Activated T-helper 1 cell treated with anti-CD3 and anti-CD28 coated beads, Interleukin-12 subunit alpha, Interleukin-12 subunit beta, Interleukin-2, Interleukin-4 antibody, amounts not matched to agents 30 ng/mL and 10 ng/mL and 1 ng/mL, durations not matched to agents 14 hours and 24 hours and 36 hours (primary cell): ENCODE data around the gene SELP. TPM values are rescaled to one million over a fixed set of nuclear protein-coding genes. Genes with fewer than 3 reads are reported as not detected.
A peak's percentile ranks its signal among the peaks of the same experiment; 100 is the strongest.

Source experiments
- DNase-seq: peaks from one replicate; pipeline ENCODE4 v3.0.0; 2021; ENCODE audit warnings: low spot score
- H3K27ac Mint-ChIP-seq: one replicate; pipeline ENCODE4 v1.8.0; 2021; ENCODE audit warnings: mild to moderate bottlenecking, mixed read lengths
- H3K27me3 Mint-ChIP-seq: one replicate; pipeline ENCODE4 v1.8.0; 2022; ENCODE audit warnings: mild to moderate bottlenecking, moderate library complexity, mixed read lengths; ENCODE audit not compliant: insufficient read depth
- H3K36me3 Mint-ChIP-seq: one replicate; pipeline ENCODE4 v1.8.0; 2021; ENCODE audit warnings: low read depth, mixed read lengths
- H3K4me1 Mint-ChIP-seq: one replicate; pipeline ENCODE4 v1.8.0; 2021; ENCODE audit warnings: low read depth, mixed read lengths
- H3K4me3 Mint-ChIP-seq: one replicate; pipeline ENCODE4 v1.8.0; 2021; ENCODE audit warnings: mild to moderate bottlenecking, moderate library complexity, mixed read lengths
- H3K9me3 Mint-ChIP-seq: one replicate; pipeline ENCODE4 v1.8.0; 2021; ENCODE audit warnings: mixed read lengths
- intact Hi-C: fragments of 100-400 bp; cut with micrococcal nuclease; formaldehyde crosslinking; loops from one replicate; pipeline ENCODE4 v1.15.1; 2024
- total RNA-seq: library from RNA; stranded (reverse); gene quantifications from 2 replicates; pipeline ENCODE4 v1.2.3, GENCODE V29; 2022

Gene SELP
- total RNA-seq, 1 donor from 2014 or later, result 0.13 TPM

DNA sequence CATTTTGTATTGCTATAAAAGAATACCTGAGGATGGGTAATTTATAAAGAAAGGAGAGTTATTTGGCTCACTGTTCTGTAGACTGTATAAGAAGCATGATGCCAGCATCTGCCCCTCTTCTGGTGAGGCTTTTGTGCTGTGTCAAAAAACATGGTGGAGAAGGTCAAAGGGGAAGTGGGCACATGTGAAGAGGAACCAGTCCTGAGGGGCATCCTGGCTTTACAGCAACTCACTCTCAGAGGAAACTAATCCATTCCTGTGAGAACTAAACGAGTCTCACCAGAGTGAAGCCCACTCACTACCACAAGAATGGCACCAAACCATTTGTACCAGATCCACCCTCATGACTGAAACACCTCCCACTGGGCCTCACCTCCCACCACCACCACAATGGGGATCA is 18.8 kb upstream of the SELP start:
- Mint-ChIP-seq H3K27me3 (no peaks in the 10 kb centered on the region), H3K36me3 (peaks cover 3% of the 10 kb centered on the region), H3K27ac (no peak overlapping the region), H3K4me1 (peaks cover 24% of the 10 kb centered on the region), H3K9me3 (peaks cover 20% of the 10 kb centered on the region), H3K4me3 (no peak overlapping the region)
- DNase-seq, result no peak
- intact Hi-C loops, result loop anchor here (5.0 kb wide), 1 partner anchor 41 kb away; no protein-coding TSS in a partner anchor

DNA sequence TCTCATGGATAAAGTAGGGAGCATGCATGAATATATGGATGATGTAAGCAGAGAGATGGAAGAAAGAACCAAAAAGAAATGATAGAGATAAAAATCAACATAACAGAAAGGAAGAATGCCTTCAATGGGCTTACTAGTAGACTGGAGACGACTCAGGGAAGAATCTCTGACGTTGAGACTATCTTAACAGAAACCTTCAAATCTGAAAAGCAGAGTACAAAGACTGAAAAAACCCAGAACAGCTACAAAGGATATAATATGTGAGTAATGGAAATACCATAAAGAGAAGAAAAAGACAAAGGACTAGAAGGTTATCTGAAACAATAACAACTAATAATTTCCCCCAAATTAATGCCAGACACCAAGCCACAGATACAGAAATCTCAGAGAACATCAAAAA is 18.3 kb upstream of the SELP start:
- Mint-ChIP-seq H3K4me3 (no peak overlapping the region), H3K27ac (peak overlapping the region; percentile 18), H3K4me1 (peaks cover 24% of the 10 kb centered on the region), H3K9me3 (peaks cover 20% of the 10 kb centered on the region), H3K27me3 (no peaks in the 10 kb centered on the region), H3K36me3 (peaks cover 3% of the 10 kb centered on the region)
- DNase-seq, result no peak
- intact Hi-C loops, result loop anchor here (5.0 kb wide), 1 partner anchor 41 kb away; no protein-coding TSS in a partner anchor

DNA sequence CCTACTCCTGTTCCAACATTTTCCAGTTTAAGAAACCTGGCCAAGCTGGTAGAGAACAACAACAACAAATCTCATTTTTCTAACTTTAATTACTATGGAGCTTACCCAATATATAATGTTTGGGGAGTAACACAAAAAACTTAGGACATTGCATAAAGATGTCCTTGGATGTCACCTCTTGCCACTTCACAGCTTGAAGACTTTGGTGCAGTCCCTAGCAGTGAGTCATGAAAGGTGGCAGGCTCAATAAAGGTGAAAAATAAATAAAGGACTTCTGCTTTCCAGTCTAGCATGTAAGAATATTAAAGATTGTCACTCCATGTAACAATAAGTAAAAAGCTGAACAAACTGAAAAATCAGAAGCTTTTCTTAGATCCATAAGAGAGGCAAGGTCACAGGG is 17.6 kb upstream of the SELP start:
- Mint-ChIP-seq H3K4me1 (peaks cover 24% of the 10 kb centered on the region), H3K27me3 (no peaks in the 10 kb centered on the region), H3K27ac (no peak overlapping the region), H3K9me3 (peaks cover 20% of the 10 kb centered on the region), H3K36me3 (peaks cover 3% of the 10 kb centered on the region), H3K4me3 (no peak overlapping the region)
- no peak for DNase-seq
- intact Hi-C loops, result loop anchor here (5.0 kb wide), 1 partner anchor 40 kb away; no protein-coding TSS in a partner anchor

DNA sequence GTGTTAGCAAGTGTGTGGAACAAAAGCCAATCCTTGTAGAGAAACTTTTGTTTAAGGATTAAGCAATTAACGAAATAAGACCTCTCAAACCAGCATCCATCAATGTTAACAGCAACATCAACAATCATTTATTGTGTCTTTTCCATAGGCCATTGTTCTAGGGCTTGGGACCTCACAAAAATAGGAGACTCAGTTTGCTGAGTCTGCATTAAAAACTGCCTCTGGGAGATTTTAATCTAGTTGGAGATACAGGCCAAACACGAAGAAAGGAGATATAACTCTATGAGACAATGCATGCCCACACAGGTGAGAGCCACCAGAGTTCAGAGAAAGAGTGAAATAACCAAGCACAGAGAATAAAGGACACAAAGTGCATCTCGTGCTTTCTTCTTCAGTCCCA is 14.4 kb upstream of the SELP start:
- Mint-ChIP-seq H3K27ac (no peak overlapping the region), H3K27me3 (no peaks in the 10 kb centered on the region), H3K4me1 (peaks cover 16% of the 10 kb centered on the region), H3K4me3 (no peak overlapping the region), H3K36me3 (peaks cover 7% of the 10 kb centered on the region), H3K9me3 (peaks cover 18% of the 10 kb centered on the region)
- DNase-seq, result no peak
- intact Hi-C loops, result no loop called here

DNA sequence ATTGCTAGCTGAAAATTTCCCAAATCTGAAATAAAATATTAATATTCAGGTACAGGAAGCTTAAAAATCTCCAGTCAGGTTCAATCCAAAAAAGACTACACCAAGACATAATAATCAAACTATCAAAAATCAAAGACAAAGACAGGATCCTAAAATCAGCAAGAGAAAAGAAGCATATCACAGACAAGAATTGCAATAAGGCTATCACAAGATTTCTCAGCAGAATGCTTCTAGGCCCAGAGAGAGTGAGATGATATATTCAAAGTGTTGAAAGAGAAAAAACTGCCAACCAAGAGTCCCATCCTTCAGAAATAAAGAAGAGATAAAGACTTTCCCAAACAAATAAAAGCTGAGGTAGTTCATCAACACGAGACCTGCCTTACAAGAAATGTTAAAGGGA is 5.0 kb upstream of the SELP start:
- no peaks in the 10 kb centered on the region for H3K27me3 Mint-ChIP-seq
- H3K9me3 Mint-ChIP-seq, result peaks cover 56% of the 10 kb centered on the region
- no peak for DNase-seq
- H3K27ac Mint-ChIP-seq, result peak overlapping the region; percentile 47
- peaks cover 17% of the 10 kb centered on the region for H3K36me3 Mint-ChIP-seq
- no peak overlapping the region for H3K4me3 Mint-ChIP-seq
- intact Hi-C loops, result no loop called here
- peaks cover 4% of the 10 kb centered on the region for H3K4me1 Mint-ChIP-seq

DNA sequence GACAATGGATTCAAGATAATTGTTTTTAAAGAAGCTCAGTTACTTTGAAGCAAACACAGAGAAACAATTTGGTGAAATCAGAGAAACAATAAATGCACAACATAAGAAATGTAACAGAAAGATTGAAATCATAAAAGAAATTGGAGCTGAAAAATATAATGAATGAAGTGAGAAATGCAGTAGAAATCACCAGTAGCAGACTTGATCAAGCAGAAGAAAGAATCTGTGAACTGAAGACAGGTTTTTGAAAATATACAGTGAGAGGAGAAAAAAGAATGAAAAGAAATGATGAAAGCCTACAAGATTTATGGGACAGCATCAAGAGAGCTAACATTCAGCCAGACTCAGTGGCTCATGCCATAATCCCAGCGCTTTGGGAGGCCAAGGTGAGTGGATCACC is 4.2 kb upstream of the SELP start:
- no peak overlapping the region for H3K4me3 Mint-ChIP-seq
- H3K36me3 Mint-ChIP-seq, result peaks cover 14% of the 10 kb centered on the region
- intact Hi-C loops, result no loop called here
- H3K27me3 Mint-ChIP-seq, result no peaks in the 10 kb centered on the region
- no peak for DNase-seq
- H3K27ac Mint-ChIP-seq, result no peak overlapping the region
- H3K9me3 Mint-ChIP-seq, result peaks cover 50% of the 10 kb centered on the region
- H3K4me1 Mint-ChIP-seq, result peaks cover 6% of the 10 kb centered on the region

DNA sequence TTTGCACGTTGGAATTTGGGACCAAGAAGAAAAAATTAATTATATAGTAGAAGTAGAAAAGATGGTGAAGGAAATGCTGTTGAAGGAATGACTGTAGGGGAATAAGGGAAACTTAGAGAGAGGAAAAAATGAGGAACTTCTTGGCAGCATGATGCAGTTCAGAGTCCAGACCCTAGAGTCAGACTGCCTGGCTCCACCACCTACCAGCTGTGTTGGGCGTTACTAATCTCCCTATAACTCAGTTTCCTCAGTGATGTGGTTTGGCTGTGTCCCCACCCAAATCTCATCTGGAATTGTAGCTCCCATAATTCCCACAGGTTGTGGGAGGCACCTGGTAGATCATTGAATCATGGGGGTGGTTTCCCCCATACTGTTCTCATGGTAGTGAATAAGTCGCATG is 1.3 kb upstream of the SELP start:
- H3K9me3 Mint-ChIP-seq, result peaks cover 39% of the 10 kb centered on the region
- DNase-seq, result no peak
- no peak overlapping the region for H3K4me3 Mint-ChIP-seq
- H3K36me3 Mint-ChIP-seq, result peaks cover 14% of the 10 kb centered on the region
- H3K27ac Mint-ChIP-seq, result no peak overlapping the region
- no peaks in the 10 kb centered on the region for H3K27me3 Mint-ChIP-seq
- intact Hi-C loops, result no loop called here
- H3K4me1 Mint-ChIP-seq, result peaks cover 13% of the 10 kb centered on the region

DNA sequence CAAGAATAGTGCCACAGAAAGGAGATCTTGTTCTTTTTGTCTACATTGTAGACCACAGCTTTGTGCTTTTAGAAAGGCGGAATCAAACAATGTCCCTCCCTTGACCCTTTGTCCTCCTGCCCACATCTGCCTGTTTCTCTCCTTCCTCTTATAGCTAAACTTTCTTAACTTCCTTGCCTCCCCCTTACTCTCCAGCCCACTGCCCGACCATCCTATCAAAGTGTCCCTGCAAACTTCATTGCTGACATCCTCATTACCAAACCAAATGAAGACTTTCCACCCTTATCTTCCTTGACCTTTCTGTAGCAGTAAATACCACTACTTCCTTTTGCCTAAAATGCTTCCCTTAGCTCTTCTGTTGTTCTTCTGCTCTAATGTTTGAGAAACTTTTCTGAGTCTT is 5.0 kb downstream of the SELP start:
- Mint-ChIP-seq H3K9me3 (peaks cover 4% of the 10 kb centered on the region), H3K4me3 (no peak overlapping the region), H3K4me1 (peaks cover 40% of the 10 kb centered on the region), H3K27ac (no peak overlapping the region), H3K36me3 (peaks cover 5% of the 10 kb centered on the region), H3K27me3 (no peaks in the 10 kb centered on the region)
- no peak for DNase-seq
- intact Hi-C loops, result no loop called here

DNA sequence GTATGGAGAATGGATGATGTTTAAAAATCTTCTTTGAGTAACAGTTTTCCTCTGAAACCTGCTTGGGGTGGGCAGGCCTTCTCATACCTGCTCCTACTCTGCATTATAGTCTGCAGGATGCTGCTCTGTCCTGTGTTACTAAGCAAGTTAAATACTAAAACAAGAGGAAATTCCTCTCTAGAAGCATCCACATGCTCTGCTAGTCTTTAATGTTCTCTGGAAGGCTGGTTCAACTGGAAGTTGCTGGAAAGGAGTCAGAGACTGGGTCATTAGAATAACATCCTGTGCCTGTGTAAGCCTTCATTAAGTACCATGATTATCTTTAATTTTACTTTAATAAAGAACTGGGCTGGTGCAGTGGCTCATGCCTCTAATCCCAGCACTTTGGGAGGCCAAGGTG is 5.8 kb downstream of the SELP start:
- H3K27ac Mint-ChIP-seq, result no peak overlapping the region
- H3K4me3 Mint-ChIP-seq, result no peak overlapping the region
- intact Hi-C loops, result no loop called here
- no peak for DNase-seq
- H3K27me3 Mint-ChIP-seq, result no peaks in the 10 kb centered on the region
- peaks cover 4% of the 10 kb centered on the region for H3K9me3 Mint-ChIP-seq
- peaks cover 37% of the 10 kb centered on the region for H3K4me1 Mint-ChIP-seq
- peaks cover 4% of the 10 kb centered on the region for H3K36me3 Mint-ChIP-seq

DNA sequence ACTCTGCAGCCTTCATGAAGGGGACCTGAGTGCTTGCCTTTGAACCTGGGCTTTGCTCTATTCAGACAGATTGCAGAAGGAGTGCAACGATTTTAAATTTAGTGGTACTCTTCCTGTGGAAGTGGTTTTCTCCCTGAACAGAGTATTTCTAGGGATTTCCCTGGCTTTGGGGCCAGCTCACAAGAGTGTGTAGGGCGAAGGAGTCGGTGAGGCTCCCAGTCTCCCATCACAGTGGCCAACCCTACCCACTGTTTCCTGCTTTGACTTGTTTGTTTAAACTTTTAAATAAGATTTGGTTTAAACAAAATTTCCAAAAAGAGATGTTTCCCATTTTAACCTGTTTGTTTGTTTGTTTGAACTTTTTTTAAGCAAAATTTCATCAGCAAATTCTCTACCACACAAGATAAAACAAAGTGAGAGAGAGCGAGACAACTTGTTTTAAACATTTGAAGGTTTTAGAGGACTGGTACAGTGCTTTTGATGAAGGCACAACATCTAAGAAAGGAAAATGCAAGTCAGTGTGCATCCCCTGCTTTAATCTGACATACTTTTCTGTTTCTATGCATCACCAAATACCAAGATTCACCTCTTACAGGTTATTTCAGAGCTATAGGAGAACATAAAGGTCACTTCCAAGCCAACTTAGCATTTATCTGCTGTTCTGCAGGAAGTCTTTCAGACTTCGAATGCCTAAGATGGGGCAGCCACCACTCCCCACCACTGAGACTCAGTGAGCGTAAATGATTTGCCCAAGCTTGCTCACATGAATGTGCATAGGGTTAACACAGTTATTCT is 6.6 kb downstream of the SELP start:
- H3K4me1 Mint-ChIP-seq, result peaks cover 34% of the 10 kb centered on the region
- intact Hi-C loops, result no loop called here
- no peaks in the 10 kb centered on the region for H3K27me3 Mint-ChIP-seq
- peak overlapping the region; percentile 42 for H3K27ac Mint-ChIP-seq
- H3K4me3 Mint-ChIP-seq, result no peak overlapping the region
- DNase-seq, result no peak
- H3K9me3 Mint-ChIP-seq, result peaks cover 4% of the 10 kb centered on the region
- peaks cover 4% of the 10 kb centered on the region for H3K36me3 Mint-ChIP-seq

DNA sequence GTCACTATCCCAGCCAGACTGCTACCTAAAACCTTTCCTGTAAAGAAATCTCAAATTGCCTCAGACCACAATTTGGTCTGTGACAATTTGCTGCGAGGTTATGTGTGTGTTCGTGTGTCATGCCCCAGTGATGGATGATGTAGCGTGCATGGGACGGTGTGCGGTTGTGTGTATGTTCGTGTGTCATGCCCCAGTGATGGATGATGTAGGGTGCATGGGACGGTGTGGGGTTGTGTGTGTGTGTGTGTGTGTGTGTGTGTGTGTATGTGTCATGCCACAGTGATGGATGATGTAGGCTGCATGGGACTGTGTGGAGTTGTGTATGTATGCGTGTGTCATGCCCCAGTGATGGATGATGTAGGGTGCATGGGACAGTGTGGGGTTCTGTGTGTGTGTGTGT is 9.4 kb downstream of the SELP start:
- intact Hi-C loops, result no loop called here
- H3K36me3 Mint-ChIP-seq, result no peaks in the 10 kb centered on the region

DNA sequence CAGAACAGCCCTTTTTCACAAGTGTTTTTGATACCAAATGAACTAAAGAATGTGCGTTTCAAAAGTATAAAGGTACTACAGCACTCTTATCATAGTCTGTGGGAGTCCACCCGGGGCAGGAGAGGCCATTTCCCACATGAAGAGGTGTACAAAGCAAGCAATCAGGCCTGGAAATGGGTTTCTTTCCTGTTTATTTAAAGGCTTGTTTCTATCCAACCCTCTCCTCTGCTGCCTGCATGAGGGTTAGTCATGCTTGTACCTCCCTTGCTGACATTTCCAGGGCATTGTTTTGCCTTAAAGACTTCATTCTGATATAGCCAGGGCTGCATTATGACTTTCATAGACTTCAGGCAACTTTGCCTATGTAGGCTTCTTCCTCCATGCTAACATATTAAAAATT is 11.6 kb downstream of the SELP start:
- Mint-ChIP-seq H3K36me3 (peaks cover 1% of the 10 kb centered on the region), H3K4me1 (peaks cover 19% of the 10 kb centered on the region), H3K27me3 (no peaks in the 10 kb centered on the region), H3K4me3 (no peak overlapping the region), H3K27ac (no peak overlapping the region), H3K9me3 (no peaks in the 10 kb centered on the region)
- DNase-seq, result no peak
- intact Hi-C loops, result no loop called here

More for the DNA sequence above, 9.4 kb downstream of the SELP start:
- Mint-ChIP-seq H3K4me3 (no peak overlapping the region), H3K27ac (no peak overlapping the region), H3K9me3 (no peaks in the 10 kb centered on the region), H3K27me3 (no peaks in the 10 kb centered on the region), H3K4me1 (peaks cover 24% of the 10 kb centered on the region)
- DNase-seq, result no peak

DNA sequence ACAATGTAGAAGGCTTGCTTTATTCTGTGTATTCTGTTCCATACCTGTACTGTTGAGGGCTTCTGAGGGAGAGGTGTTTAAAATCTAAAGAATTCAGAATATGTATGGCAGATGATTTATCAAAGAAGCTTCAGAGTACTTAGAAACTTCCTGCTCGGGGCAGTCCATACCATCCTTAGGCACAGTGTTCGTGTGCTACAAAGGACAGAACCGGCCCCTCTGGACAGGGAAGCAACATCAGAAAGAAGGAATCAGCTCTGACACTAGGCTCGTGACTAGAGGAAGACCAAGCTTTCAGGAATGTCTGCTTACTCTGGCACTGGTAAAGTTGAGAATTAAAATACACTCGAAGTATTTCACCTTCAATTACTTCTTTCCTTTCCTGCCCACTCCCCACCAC is 14.1 kb downstream of the SELP start:
- Mint-ChIP-seq H3K4me3 (no peak overlapping the region), H3K36me3 (peaks cover 4% of the 10 kb centered on the region)

More for the DNA sequence above, 14.1 kb downstream of the SELP start:
- DNase-seq, result no peak
- no peaks in the 10 kb centered on the region for H3K9me3 Mint-ChIP-seq
- peaks cover 2% of the 10 kb centered on the region for H3K27me3 Mint-ChIP-seq
- no peak overlapping the region for H3K27ac Mint-ChIP-seq
- peaks cover 16% of the 10 kb centered on the region for H3K4me1 Mint-ChIP-seq
- intact Hi-C loops, result no loop called here
